ENCODE results near the gene NCOR2.

The NCOR2 gene

GRCh38 chr12:124542021-124542949 lies 25.1 kb downstream of the NCOR2 start:
- no peak for DNase-seq

- DNase-seq, result no peak
These were observed 26.1 kb downstream of the NCOR2 start for GRCh38 chr12:124541322-124541721.

GRCh38 chr12:124539084-124540041 lies 28.0 kb downstream of the NCOR2 start:
- DNase-seq, result no peak

- no peak for DNase-seq
These were observed 29.0 kb downstream of the NCOR2 start for GRCh38 chr12:124538194-124539082.

- no peak for DNase-seq
These were observed 29.8 kb downstream of the NCOR2 start for GRCh38 chr12:124537525-124538193.

GRCh38 chr12:124536641-124537040 lies 30.8 kb downstream of the NCOR2 start:
- DNase-seq, result no peak

- DNase-seq, result no peak
These were observed 32.4 kb downstream of the NCOR2 start for GRCh38 chr12:124534776-124535740.

- DNase-seq, result no peak
These were observed 34.0 kb downstream of the NCOR2 start for GRCh38 chr12:124533456-124533855.

GRCh38 chr12:124532967-124533366 lies 34.4 kb downstream of the NCOR2 start:
- no peak for DNase-seq

GRCh38 chr12:124532331-124532750 lies 35.1 kb downstream of the NCOR2 start:
- no peak for DNase-seq

GRCh38 chr12:124531906-124532305 lies 35.5 kb downstream of the NCOR2 start:
- DNase-seq, result no peak

GRCh38 chr12:124531281-124531745 lies 36.1 kb downstream of the NCOR2 start:
- DNase-seq, result no peak

GRCh38 chr12:124530637-124531263 lies 36.7 kb downstream of the NCOR2 start:
- DNase-seq, result no peak

GRCh38 chr12:124529565-124530276 lies 37.7 kb downstream of the NCOR2 start:
- no peak for DNase-seq

- DNase-seq, result no peak
These were observed 39.4 kb downstream of the NCOR2 start for GRCh38 chr12:124527861-124528561.

GRCh38 chr12:124525927-124526692 lies 41.3 kb downstream of the NCOR2 start:
- DNase-seq, result no peak

GRCh38 chr12:124525455-124525854 lies 42.0 kb downstream of the NCOR2 start:
- no peak for DNase-seq

Data from CD4-positive, alpha-beta T cell treated with Interleukin-15 for 1 hour (primary cell).